HepG2 (cell line): ENCODE measurements around the gene RABGAP1L. TPM values are rescaled to one million over a fixed set of nuclear protein-coding genes. Genes with fewer than 3 reads are reported as not detected.

Source experiments
- AGO2 ChIP-seq: fragments of 200-400 bp; formaldehyde crosslinking; optimal IDR thresholded peaks from 2 replicates; pipeline ENCODE3; 2017; ENCODE audit warnings: mild to moderate bottlenecking, low read depth, low read length, moderate library complexity
- ARHGAP35 ChIP-seq: sonication (generic); formaldehyde crosslinking; IDR thresholded peaks from 2 replicates; pipeline ENCODE4 v1.9.0; 2022; ENCODE audit warnings: mild to moderate bottlenecking, inconsistent platforms, moderate library complexity, missing genetic modification reagents, borderline replicate concordance
- CAMTA2 ChIP-seq: sonication (generic); formaldehyde crosslinking; IDR thresholded peaks from 2 replicates; pipeline ENCODE4 v1.4.0; 2020; ENCODE audit warnings: mild to moderate bottlenecking, missing genetic modification reagents, borderline replicate concordance
- ETV6 ChIP-seq: sonication (generic); formaldehyde crosslinking; conservative IDR thresholded peaks from 2 replicates; pipeline ENCODE4 v1.4.0; 2020; ENCODE audit warnings: missing genetic modification reagents
- GRHL1 ChIP-seq: sonication (generic); formaldehyde crosslinking; conservative IDR thresholded peaks from 2 replicates; pipeline ENCODE4 v1.8.0; 2022; ENCODE audit warnings: missing genetic modification reagents
- MAX ChIP-seq: IDR thresholded peaks from 2 replicates; pipeline ENCODE4 v1.6.1; 2012; ENCODE audit warnings: inconsistent platforms
- MIER3 ChIP-seq: IDR thresholded peaks from 2 replicates; pipeline ENCODE4 v1.6.1; 2016; ENCODE audit warnings: missing compliant biosample characterization, borderline replicate concordance
- RAD21 ChIP-seq: fragments of 450-650 bp; formaldehyde crosslinking; IDR thresholded peaks from 2 replicates; pipeline ENCODE4 v1.5.0; 2020; ENCODE audit warnings: mild to moderate bottlenecking
- RNF2 ChIP-seq: fragments of 450-650 bp; conservative IDR thresholded peaks from 2 replicates; pipeline ENCODE4 v1.6.1; 2016; ENCODE audit warnings: low read depth
- SIX4 ChIP-seq: sonication (generic); formaldehyde crosslinking; IDR thresholded peaks from 2 replicates; pipeline ENCODE4 v1.4.0; 2020; ENCODE audit warnings: missing genetic modification reagents
- USF2 ChIP-seq, 2 experiments: sonication (generic) in 1 of 2; formaldehyde crosslinking in 1 of 2; IDR thresholded peaks; 2 replicates each; pipeline versions ENCODE4 v1.5.1 to v1.6.1; 2011 to 2020; ENCODE audit warnings: borderline replicate concordance in 1 of 2, low read depth in 1 of 2, low read length in 1 of 2, mild to moderate bottlenecking in 1 of 2, missing genetic modification reagents in 1 of 2, moderate library complexity in 1 of 2
- ZNF280B ChIP-seq: sonication (generic); formaldehyde crosslinking; IDR thresholded peaks from 2 replicates; pipeline ENCODE4 v1.5.0; 2020; ENCODE audit warnings: missing genetic modification reagents, mild to moderate bottlenecking, borderline replicate concordance
- ZNF574 ChIP-seq: sonication (generic); formaldehyde crosslinking; IDR thresholded peaks from 2 replicates; pipeline ENCODE4 v1.4.0; 2020; ENCODE audit warnings: missing genetic modification reagents
- ZNF737 ChIP-seq: sonication (generic); formaldehyde crosslinking; IDR thresholded peaks from 2 replicates; pipeline ENCODE4 v1.5.0; 2020; ENCODE audit warnings: missing genetic modification reagents, mild to moderate bottlenecking, borderline replicate concordance
- ZNF790 ChIP-seq: sonication (generic); formaldehyde crosslinking; IDR thresholded peaks from 2 replicates; pipeline ENCODE4 v1.8.0; 2022; ENCODE audit warnings: missing genetic modification reagents, mild to moderate bottlenecking, borderline replicate concordance
- ZNF816 ChIP-seq: sonication (generic); formaldehyde crosslinking; IDR thresholded peaks from 2 replicates; pipeline ENCODE4 v1.8.0; 2022; ENCODE audit warnings: missing genetic modification reagents, mild to moderate bottlenecking, borderline replicate concordance
- ZSCAN31 ChIP-seq: sonication (generic); formaldehyde crosslinking; IDR thresholded peaks from 2 replicates; pipeline ENCODE4 v1.5.0; 2020; ENCODE audit warnings: low read depth, mild to moderate bottlenecking, missing genetic modification reagents
- polyA plus RNA-seq, 8 experiments: library from polyadenylated mRNA; depleted of rRNA in 3 of 8; stranded (reverse) in 7 of 8; unstranded in 1 of 8; fragments of >200 nt; fragmentation: Illumina TruSeq in 4 of 8; extraction: Trizol in 4 of 8; gene quantifications; 2 replicates each; pipeline versions ENCODE4 v1.2.1 to v1.2.3, GENCODE V29; 2011 to 2016; ENCODE audit warnings: low read depth in 4 of 8, missing spikeins in 1 of 8, mixed read lengths in 1 of 8; ENCODE audit not compliant: insufficient read depth in 1 of 8
- total RNA-seq, 5 experiments: library from RNA; depleted of rRNA; stranded (reverse); fragments of >200 nt; fragmentation: Illumina TruSeq; extraction: Trizol; gene quantifications; 2 replicates each; pipeline ENCODE4 v1.2.3, GENCODE V29; 2016; ENCODE audit warnings: low read depth in 1 of 5

Gene RABGAP1L
- total and polyA plus RNA-seq, 2 of the 13 experiments (the other 11 are each of a cell fraction or from before 2014, with no cell fraction given), result 7.9 to 22.6 TPM

GRCh38 chr1:174159252-174160108, at the start of gene RABGAP1L (continued):
- no peak for TF ChIP-seq ZNF280B (CRISPR knock-in tag)
- TF ChIP-seq ZNF790 (CRISPR knock-in tag), result no peak
- TF ChIP-seq ETV6 (CRISPR knock-in tag), result no peak
- TF ChIP-seq MAX, result no peak
- TF ChIP-seq GRHL1 (CRISPR knock-in tag), result no peak
- no peak for TF ChIP-seq CAMTA2 (CRISPR knock-in tag)
- TF ChIP-seq ARHGAP35 (CRISPR knock-in tag), result no peak
- peak; percentile 63 for TF ChIP-seq ZNF574 (CRISPR knock-in tag)
- TF ChIP-seq MIER3 (CRISPR knock-in tag), result peak; percentile 23; the same call in 1 of the 2 replicates
- no peak for TF ChIP-seq ZSCAN31 (CRISPR knock-in tag)
- 0 out of 2 replicates have a peak, but pooled peaks have one; percentile 9 for TF ChIP-seq RAD21 (CRISPR knock-in tag)
- no peak for TF ChIP-seq RNF2
- no peak for TF ChIP-seq ZNF737 (CRISPR knock-in tag)
- peak; percentile 55 for TF ChIP-seq AGO2
- TF ChIP-seq ZNF816 (CRISPR knock-in tag), result 0 out of 2 replicates have a peak, but pooled peaks have one; percentile 78
- no peak for TF ChIP-seq SIX4 (CRISPR knock-in tag)
- TF ChIP-seq USF2 (IDR thresholded peaks at IDR 0.05; ENCODE audit: low read depth, low read length), result no peak
- no peak for TF ChIP-seq USF2 (CRISPR knock-in tag; IDR thresholded peaks at IDR 0.05; ENCODE audit: borderline replicate concordance)
